HepG2 (cell line): ENCODE data around the gene MCRS1.
A peak's percentile ranks its signal among the peaks of the same experiment; 100 is the strongest.

ENCODE experiments used
- CEBPB ChIP-seq: IDR thresholded peaks from 2 replicates; pipeline ENCODE4 v1.6.1; 2011; ENCODE audit warnings: low read depth, low read length, improper control_type of control experiment, borderline replicate concordance
- CTCF ChIP-seq: sonication (generic); formaldehyde crosslinking; IDR thresholded peaks from 2 replicates; pipeline ENCODE4 v1.5.0; 2020; ENCODE audit warnings: mild to moderate bottlenecking, missing genetic modification reagents, moderate library complexity
- EP300 ChIP-seq, 3 experiments: sonication (generic) in 1 of 3; formaldehyde crosslinking in 1 of 3; IDR thresholded peaks; 2 replicates each; pipeline versions ENCODE4 v1.5.1 to v1.6.1; 2011 to 2020; ENCODE audit warnings: low read depth in 2 of 3, low read length in 2 of 3, borderline replicate concordance in 1 of 3, improper control_type of control experiment in 1 of 3, mild to moderate bottlenecking in 1 of 3, missing genetic modification reagents in 1 of 3, moderate library complexity in 1 of 3
- KLF6 ChIP-seq: IDR thresholded peaks from 2 replicates; pipeline ENCODE4 v1.8.0; 2016; ENCODE audit warnings: missing biosample characterization, missing genetic modification reagents
- PAX8 ChIP-seq: sonication (generic); formaldehyde crosslinking; IDR thresholded peaks from 2 replicates; pipeline ENCODE4 v1.8.0; 2022; ENCODE audit warnings: mild to moderate bottlenecking, missing genetic modification reagents, borderline replicate concordance
- REST ChIP-seq, 2 experiments: IDR thresholded peaks; 2 replicates each; pipeline ENCODE4 v1.6.1; 2011 to 2012; ENCODE audit warnings: low read length in 2 of 2, borderline replicate concordance in 1 of 2, low read depth in 1 of 2, mild to moderate bottlenecking in 1 of 2, moderate library complexity in 1 of 2
- ZBTB34 ChIP-seq: sonication (generic); formaldehyde crosslinking; IDR thresholded peaks from 2 replicates; pipeline ENCODE4 v1.8.0; 2022; ENCODE audit warnings: mild to moderate bottlenecking, missing genetic modification reagents
- ZMYM3 ChIP-seq: sonication (generic); formaldehyde crosslinking; IDR thresholded peaks from 2 replicates; pipeline ENCODE4 v1.5.1; 2020; ENCODE audit warnings: mild to moderate bottlenecking, missing genetic modification reagents
- ZNF335 ChIP-seq: sonication (generic); formaldehyde crosslinking; IDR thresholded peaks from 2 replicates; pipeline ENCODE4 v1.4.0; 2020; ENCODE audit warnings: missing genetic modification reagents
- ZNF777 ChIP-seq: sonication (generic); formaldehyde crosslinking; IDR thresholded peaks from 2 replicates; pipeline ENCODE4 v1.4.0; 2020; ENCODE audit warnings: missing genetic modification reagents
- ZNF83 ChIP-seq: sonication (generic); formaldehyde crosslinking; IDR thresholded peaks from 2 replicates; pipeline ENCODE4 v1.4.0; 2020; ENCODE audit warnings: missing genetic modification reagents, mild to moderate bottlenecking, borderline replicate concordance
- ZNF841 ChIP-seq: sonication (generic); formaldehyde crosslinking; IDR thresholded peaks from 2 replicates; pipeline ENCODE4 v1.8.1; 2023; ENCODE audit warnings: missing genetic modification reagents, borderline replicate concordance
- TF ChIP-seq, protein P1 (sequence below): IDR thresholded peaks from 2 replicates; pipeline ENCODE4 v1.6.1; 2012; ENCODE audit warnings: inconsistent platforms
- TF ChIP-seq, protein P2 (sequence below): IDR thresholded peaks from 2 replicates; pipeline ENCODE4 v1.6.1; 2018; ENCODE audit warnings: missing genetic modification reagents

DNA sequence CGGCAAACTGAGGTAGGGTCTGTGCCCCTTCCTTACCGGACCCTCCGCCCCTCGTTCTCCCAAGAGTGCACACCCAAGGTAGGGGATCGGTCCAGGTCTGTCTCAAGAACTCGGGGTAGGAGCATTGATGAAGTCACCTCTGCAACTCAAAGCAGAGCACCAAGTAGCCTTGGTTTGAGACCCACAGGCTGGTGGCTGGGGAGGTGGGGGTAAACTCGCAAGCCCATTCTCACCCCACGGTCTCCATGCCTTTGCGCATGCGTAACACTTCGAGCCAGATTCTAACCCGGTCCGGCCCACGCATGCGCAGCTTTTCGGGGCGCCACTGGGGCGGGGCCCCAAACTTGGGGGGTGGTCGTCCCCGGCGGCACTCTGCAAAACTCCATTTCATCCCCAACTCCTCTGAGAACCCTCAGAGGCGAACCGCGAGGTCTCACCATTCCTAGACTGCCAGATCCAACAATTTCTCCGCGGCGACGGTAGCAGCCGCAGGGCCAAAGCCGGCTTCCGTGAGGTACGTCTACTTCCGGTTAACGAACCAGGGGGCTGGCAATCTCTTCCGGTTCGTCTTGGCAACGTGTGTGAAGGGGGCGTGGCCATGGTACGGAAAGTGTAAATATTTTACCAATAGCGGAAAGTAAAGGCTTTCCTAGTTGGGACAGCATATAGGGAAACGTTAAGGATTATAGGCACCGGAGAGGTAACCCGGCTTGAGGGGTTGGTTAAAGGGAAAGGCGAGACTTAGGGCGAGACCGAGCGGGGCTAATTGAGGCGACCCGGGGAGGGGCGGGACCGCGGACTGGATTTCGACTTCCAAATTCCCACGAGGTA is at the start of gene MCRS1:
- no peak for TF ChIP-seq EP300 (IDR thresholded peaks at IDR 0.05; ENCODE audit: low read depth in 2 of 2, low read length in 2 of 2)
- TF ChIP-seq EP300 (CRISPR knock-in tag; IDR thresholded peaks at IDR 0.05; ENCODE audit: borderline replicate concordance) = no peak
- no peak for TF ChIP-seq ZBTB34 (CRISPR knock-in tag)
- TF ChIP-seq ZNF335 (CRISPR knock-in tag) = no peak; the same call in 1 of the 2 replicates
- TF ChIP-seq CEBPB = no peak
- TF ChIP-seq ZNF777 (CRISPR knock-in tag) = no peak
- TF ChIP-seq, protein P1, sequence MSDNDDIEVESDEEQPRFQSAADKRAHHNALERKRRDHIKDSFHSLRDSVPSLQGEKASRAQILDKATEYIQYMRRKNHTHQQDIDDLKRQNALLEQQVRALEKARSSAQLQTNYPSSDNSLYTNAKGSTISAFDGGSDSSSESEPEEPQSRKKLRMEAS = peak; percentile 93
- no peak for TF ChIP-seq ZMYM3 (CRISPR knock-in tag)
- no peak for TF ChIP-seq ZNF841
- TF ChIP-seq CTCF (CRISPR knock-in tag) = 0 out of 2 replicates have a peak, but pooled peaks have one; percentile 10
- TF ChIP-seq KLF6 (CRISPR knock-in tag) = peak; percentile 50; the same call in 1 of the 2 replicates
- no peak for TF ChIP-seq PAX8 (CRISPR knock-in tag)
- TF ChIP-seq REST (IDR thresholded peaks at IDR 0.05; ENCODE audit: borderline replicate concordance in 1 of 2, low read depth in 1 of 2, low read length in 2 of 2) = no peak; a peak in 1 of 4 replicates
- TF ChIP-seq ZNF83 (CRISPR knock-in tag) = no peak; the same call in 1 of the 2 replicates
- TF ChIP-seq, protein P2, sequence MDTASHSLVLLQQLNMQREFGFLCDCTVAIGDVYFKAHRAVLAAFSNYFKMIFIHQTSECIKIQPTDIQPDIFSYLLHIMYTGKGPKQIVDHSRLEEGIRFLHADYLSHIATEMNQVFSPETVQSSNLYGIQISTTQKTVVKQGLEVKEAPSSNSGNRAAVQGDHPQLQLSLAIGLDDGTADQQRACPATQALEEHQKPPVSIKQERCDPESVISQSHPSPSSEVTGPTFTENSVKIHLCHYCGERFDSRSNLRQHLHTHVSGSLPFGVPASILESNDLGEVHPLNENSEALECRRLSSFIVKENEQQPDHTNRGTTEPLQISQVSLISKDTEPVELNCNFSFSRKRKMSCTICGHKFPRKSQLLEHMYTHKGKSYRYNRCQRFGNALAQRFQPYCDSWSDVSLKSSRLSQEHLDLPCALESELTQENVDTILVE = peak; percentile 89; the same call in 1 of the 2 replicates
